HL-60 (cell line): ENCODE results near the gene CHCHD3.

Source experiments
- DNase-seq, 2 experiments: peaks; one replicate each; pipeline ENCODE4 v3.0.0-alpha.2; 2010 to 2020; ENCODE audit warnings: low read depth in 1 of 2, low spot score in 1 of 2
- H3K27ac ChIP-seq: fragments of 250-450 bp; sonication (Bioruptor Pico); replicated peaks from 2 replicates; pipeline ENCODE4 v1.5.1; 2020; ENCODE audit warnings: mild to moderate bottlenecking, moderate library complexity
- H3K27me3 ChIP-seq: fragments of 250-450 bp; sonication (Bioruptor Pico); 2 replicates; pipeline ENCODE4 v1.5.1; 2021; ENCODE audit warnings: mild to moderate bottlenecking, moderate library complexity; ENCODE audit not compliant: insufficient read depth, poor library complexity, severe bottlenecking
- H3K4me3 ChIP-seq: replicated peaks from 2 replicates; pipeline ENCODE4 v1.5.1; 2011; ENCODE audit warnings: mild to moderate bottlenecking, control low read depth, low read length; ENCODE audit not compliant: insufficient read depth
- GABPA ChIP-seq: IDR thresholded peaks from 2 replicates; pipeline ENCODE4 v1.6.1; 2012; ENCODE audit warnings: low read depth
- POLR2AphosphoS5 ChIP-seq: IDR thresholded peaks from 2 replicates; pipeline ENCODE4 v1.6.1; 2012; ENCODE audit warnings: low read depth
- SPI1 ChIP-seq: IDR thresholded peaks from 2 replicates; pipeline ENCODE4 v1.6.1; 2012; ENCODE audit warnings: low read depth, mild to moderate bottlenecking, borderline replicate concordance
- TF ChIP-seq, protein P1 (sequence below): IDR thresholded peaks from one replicate; pipeline ENCODE4 v1.5.1; 2011; ENCODE audit warnings: low read length, control low read depth, inconsistent platforms; ENCODE audit not compliant: insufficient read depth
- TF ChIP-seq, protein P2 (sequence below): IDR thresholded peaks from 2 replicates; pipeline ENCODE4 v1.6.1; 2012; ENCODE audit warnings: low read depth; ENCODE audit not compliant: insufficient replicate concordance

Gene CHCHD3

DNA sequence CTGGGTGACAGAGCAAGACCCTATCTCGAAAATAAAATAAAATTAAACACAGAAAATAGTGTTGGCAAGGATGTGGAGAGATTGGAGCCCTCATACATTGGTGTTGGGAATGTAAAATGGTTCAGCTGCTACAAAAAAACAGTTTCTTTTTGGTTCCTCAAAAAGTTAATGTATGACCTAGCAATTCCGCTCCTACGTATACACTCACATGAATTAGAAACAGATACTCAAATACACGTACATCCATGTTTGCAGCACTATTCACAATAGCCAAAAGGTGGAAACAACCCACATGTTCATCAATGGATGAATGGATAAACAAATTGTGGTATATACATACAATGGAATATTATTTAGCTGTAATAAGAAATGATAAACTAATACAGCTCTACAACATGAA, 28.4 kb upstream of the CHCHD3 start:
- DNase-seq = no peak
- H3K27me3 ChIP-seq = no peaks in the 10 kb centered on the region
- TF ChIP-seq GABPA = no peak
- TF ChIP-seq, protein P1, sequence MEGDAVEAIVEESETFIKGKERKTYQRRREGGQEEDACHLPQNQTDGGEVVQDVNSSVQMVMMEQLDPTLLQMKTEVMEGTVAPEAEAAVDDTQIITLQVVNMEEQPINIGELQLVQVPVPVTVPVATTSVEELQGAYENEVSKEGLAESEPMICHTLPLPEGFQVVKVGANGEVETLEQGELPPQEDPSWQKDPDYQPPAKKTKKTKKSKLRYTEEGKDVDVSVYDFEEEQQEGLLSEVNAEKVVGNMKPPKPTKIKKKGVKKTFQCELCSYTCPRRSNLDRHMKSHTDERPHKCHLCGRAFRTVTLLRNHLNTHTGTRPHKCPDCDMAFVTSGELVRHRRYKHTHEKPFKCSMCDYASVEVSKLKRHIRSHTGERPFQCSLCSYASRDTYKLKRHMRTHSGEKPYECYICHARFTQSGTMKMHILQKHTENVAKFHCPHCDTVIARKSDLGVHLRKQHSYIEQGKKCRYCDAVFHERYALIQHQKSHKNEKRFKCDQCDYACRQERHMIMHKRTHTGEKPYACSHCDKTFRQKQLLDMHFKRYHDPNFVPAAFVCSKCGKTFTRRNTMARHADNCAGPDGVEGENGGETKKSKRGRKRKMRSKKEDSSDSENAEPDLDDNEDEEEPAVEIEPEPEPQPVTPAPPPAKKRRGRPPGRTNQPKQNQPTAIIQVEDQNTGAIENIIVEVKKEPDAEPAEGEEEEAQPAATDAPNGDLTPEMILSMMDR = no peak
- TF ChIP-seq, protein P2, sequence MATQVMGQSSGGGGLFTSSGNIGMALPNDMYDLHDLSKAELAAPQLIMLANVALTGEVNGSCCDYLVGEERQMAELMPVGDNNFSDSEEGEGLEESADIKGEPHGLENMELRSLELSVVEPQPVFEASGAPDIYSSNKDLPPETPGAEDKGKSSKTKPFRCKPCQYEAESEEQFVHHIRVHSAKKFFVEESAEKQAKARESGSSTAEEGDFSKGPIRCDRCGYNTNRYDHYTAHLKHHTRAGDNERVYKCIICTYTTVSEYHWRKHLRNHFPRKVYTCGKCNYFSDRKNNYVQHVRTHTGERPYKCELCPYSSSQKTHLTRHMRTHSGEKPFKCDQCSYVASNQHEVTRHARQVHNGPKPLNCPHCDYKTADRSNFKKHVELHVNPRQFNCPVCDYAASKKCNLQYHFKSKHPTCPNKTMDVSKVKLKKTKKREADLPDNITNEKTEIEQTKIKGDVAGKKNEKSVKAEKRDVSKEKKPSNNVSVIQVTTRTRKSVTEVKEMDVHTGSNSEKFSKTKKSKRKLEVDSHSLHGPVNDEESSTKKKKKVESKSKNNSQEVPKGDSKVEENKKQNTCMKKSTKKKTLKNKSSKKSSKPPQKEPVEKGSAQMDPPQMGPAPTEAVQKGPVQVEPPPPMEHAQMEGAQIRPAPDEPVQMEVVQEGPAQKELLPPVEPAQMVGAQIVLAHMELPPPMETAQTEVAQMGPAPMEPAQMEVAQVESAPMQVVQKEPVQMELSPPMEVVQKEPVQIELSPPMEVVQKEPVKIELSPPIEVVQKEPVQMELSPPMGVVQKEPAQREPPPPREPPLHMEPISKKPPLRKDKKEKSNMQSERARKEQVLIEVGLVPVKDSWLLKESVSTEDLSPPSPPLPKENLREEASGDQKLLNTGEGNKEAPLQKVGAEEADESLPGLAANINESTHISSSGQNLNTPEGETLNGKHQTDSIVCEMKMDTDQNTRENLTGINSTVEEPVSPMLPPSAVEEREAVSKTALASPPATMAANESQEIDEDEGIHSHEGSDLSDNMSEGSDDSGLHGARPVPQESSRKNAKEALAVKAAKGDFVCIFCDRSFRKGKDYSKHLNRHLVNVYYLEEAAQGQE = no peak
- no peak for TF ChIP-seq POLR2AphosphoS5
- no peak for TF ChIP-seq SPI1
- H3K27ac ChIP-seq = no peak overlapping the region
- H3K4me3 ChIP-seq = no peak overlapping the region

GRCh38 chr7:133109816-133110215, 27.9 kb upstream of the CHCHD3 start:
- H3K27me3 ChIP-seq = no peaks in the 10 kb centered on the region
- DNase-seq = no peak
- TF ChIP-seq, protein P2 = no peak
- TF ChIP-seq SPI1 (no peak), POLR2AphosphoS5 (no peak), GABPA (no peak)
- TF ChIP-seq, protein P1 = no peak
- H3K4me3 ChIP-seq = no peak overlapping the region
- H3K27ac ChIP-seq = no peak overlapping the region

DNA sequence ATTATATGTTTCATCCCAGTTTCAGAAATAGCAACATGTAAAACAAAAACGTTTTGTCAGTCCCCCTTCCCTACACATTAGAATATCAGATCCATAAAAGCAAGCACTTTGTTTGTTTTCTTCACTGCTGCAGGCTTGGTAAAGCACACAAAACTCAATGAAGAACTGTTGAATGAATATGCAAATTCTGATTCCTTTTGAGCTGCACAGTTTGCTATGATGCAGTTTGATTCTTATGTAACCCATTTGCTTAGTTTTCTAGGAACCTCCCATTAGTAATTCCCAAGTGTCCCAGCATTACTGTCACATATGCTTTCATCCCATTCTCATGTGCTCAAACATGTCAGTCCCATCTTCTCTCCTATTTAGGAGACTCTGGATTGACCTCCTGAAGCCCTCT, 26.1 kb upstream of the CHCHD3 start:
- Histone ChIP-seq H3K4me3 (no peak overlapping the region), H3K27ac (no peak overlapping the region), H3K27me3 (no peaks in the 10 kb centered on the region)
- TF ChIP-seq POLR2AphosphoS5 (no peak), GABPA (no peak), SPI1 (no peak)
- TF ChIP-seq, protein P1 = no peak
- TF ChIP-seq, protein P2 = no peak
- DNase-seq = no peak
